GM12892 (cell line): Measurements from ENCODE around the gene KIAA1958.

ENCODE experiments used
- POLR2A ChIP-seq: IDR thresholded peaks from 2 replicates; pipeline ENCODE4 v1.6.1; 2011; ENCODE audit warnings: low read depth, low read length, control low read depth
- POLR2AphosphoS5 ChIP-seq: IDR thresholded peaks from 2 replicates; pipeline ENCODE4 v1.6.1; 2011; ENCODE audit warnings: low read depth, low read length, control low read depth
- TAF1 ChIP-seq: IDR thresholded peaks from 2 replicates; pipeline ENCODE4 v1.6.1; 2011; ENCODE audit warnings: low read depth, mild to moderate bottlenecking, control low read depth, low read length, borderline replicate concordance

DNA sequence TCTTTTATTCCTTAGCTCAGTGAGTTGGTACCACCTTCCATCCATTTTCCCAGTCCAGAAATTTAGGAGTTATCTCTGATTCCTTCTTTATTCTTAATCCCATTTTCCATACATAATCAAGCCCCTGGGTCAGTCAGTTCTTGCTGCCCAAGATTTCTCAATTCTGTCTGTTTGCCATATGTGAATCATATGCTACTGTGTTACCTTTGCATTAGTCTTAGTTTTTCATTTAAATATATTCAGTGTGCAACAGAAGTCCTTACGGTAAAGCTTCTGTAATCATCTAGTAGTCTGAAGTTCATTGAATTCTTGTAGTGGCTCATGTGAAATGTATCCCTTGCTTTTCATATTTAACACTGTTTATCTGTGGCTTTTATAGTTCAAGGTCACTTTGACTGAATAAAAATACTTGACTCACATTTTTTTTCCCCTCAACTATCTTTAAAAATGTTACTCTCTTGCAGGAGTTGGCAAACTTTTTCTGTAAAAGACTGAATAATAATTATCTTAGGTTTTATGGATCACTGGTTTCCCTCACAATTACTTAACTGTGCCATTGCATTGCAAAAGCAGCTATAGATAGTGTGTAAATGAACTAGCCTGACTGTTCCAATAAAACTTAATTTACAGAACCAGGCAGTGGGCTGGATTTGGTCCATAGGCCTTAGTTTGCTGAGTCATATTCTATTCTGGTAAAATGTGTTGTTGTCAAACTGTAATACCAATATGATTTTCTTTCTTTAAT is 6.9 kb downstream of the KIAA1958 start:
- TF ChIP-seq POLR2A (no peak), POLR2AphosphoS5 (no peak), TAF1 (no peak)
